Liver (tissue), 9 donors: ENCODE data around the gene CNOT3. TPM values are rescaled to one million over a fixed set of nuclear protein-coding genes. Genes with fewer than 3 reads are reported as not detected.
"Not testable (repeated sequence)": the region's sequence is repeated elsewhere in the genome, so short reads cannot be mapped to it uniquely, and the experiment has no call there.

ENCODE experiments used
- DNase-seq: peaks from one replicate; pipeline ENCODE4 v3.0.0-alpha.2; 2017; ENCODE audit warnings: low spot score
- H3K27ac ChIP-seq, 2 donors: one replicate each; pipeline ENCODE4 v1.7.0; 2013; ENCODE audit warnings: inconsistent platforms in 2 of 2, low read length in 2 of 2, control low read depth in 1 of 2, low read depth in 1 of 2, mild to moderate bottlenecking in 1 of 2
- H3K27me3 ChIP-seq, 4 donors: one replicate each; pipeline versions ENCODE4 v1.6.1 to v1.7.0; 2013; ENCODE audit warnings: low read length in 3 of 4, inconsistent platforms in 1 of 4, mild to moderate bottlenecking in 1 of 4, moderate library complexity in 1 of 4; ENCODE audit not compliant: control insufficient read depth in 4 of 4, insufficient read depth in 4 of 4
- H3K36me3 ChIP-seq, 4 donors: one replicate each; pipeline versions ENCODE4 v1.6.1 to v1.7.0; 2013; ENCODE audit warnings: low read length in 3 of 4, mild to moderate bottlenecking in 3 of 4, low read depth in 1 of 4, moderate library complexity in 1 of 4; ENCODE audit not compliant: control insufficient read depth in 4 of 4, insufficient read depth in 3 of 4
- H3K4me1 ChIP-seq, 4 donors: one replicate each; pipeline versions ENCODE4 v1.6.1 to v1.7.0; 2013; ENCODE audit warnings: low read length in 3 of 4, mild to moderate bottlenecking in 3 of 4, moderate library complexity in 1 of 4; ENCODE audit not compliant: control insufficient read depth in 4 of 4, insufficient read depth in 4 of 4
- H3K4me3 ChIP-seq, 3 donors: one replicate each; pipeline versions ENCODE4 v1.6.1 to v1.7.0; 2013; ENCODE audit warnings: low read length in 3 of 3, control low read depth in 1 of 3, low read depth in 1 of 3, mild to moderate bottlenecking in 1 of 3
- H3K9ac ChIP-seq, 2 donors: one replicate each; pipeline ENCODE4 v1.7.0; 2013; ENCODE audit warnings: low read length in 2 of 2, mild to moderate bottlenecking in 2 of 2, moderate library complexity in 2 of 2, control low read depth in 1 of 2, low read depth in 1 of 2
- H3K9me3 ChIP-seq, 4 donors: one replicate each; pipeline versions ENCODE4 v1.6.1 to v1.7.0; 2013; ENCODE audit warnings: low read length in 3 of 4; ENCODE audit not compliant: control insufficient read depth in 4 of 4
- ATF3 ChIP-seq: IDR thresholded peaks from 2 replicates; pipeline ENCODE4 v1.6.1; 2016; ENCODE audit warnings: antibody characterized with exemption
- CTCF ChIP-seq: fragments of 150-350 bp; IDR thresholded peaks from 2 replicates; pipeline ENCODE4 v1.5.1; 2017; ENCODE audit warnings: improper control_type of control experiment, low read depth, low read length; ENCODE audit not compliant: missing input control
- EGR1 ChIP-seq, 2 donors: IDR thresholded peaks; 2 replicates each; pipeline ENCODE4 v1.6.1; 2016 to 2018; ENCODE audit warnings: antibody characterized with exemption in 2 of 2, low read depth in 2 of 2
- FOXA1 ChIP-seq: IDR thresholded peaks from 2 replicates; pipeline ENCODE4 v1.6.1; 2016; ENCODE audit warnings: antibody characterized with exemption
- FOXA2 ChIP-seq: IDR thresholded peaks from 2 replicates; pipeline ENCODE4 v1.6.1; 2016; ENCODE audit warnings: antibody characterized with exemption
- GABPA ChIP-seq, 2 donors: IDR thresholded peaks in 1 of 2; conservative IDR thresholded peaks in 1 of 2; 2 replicates each; pipeline ENCODE4 v1.6.1; 2016; ENCODE audit warnings: antibody characterized with exemption in 2 of 2, mild to moderate bottlenecking in 1 of 2, moderate library complexity in 1 of 2
- HNF4G ChIP-seq: IDR thresholded peaks from 2 replicates; pipeline ENCODE4 v1.6.1; 2016; ENCODE audit warnings: antibody characterized with exemption
- NR2F2 ChIP-seq: IDR thresholded peaks from 2 replicates; pipeline ENCODE4 v1.6.1; 2016; ENCODE audit warnings: antibody characterized with exemption
- RXRA ChIP-seq, 2 donors: IDR thresholded peaks; 2 replicates each; pipeline ENCODE4 v1.6.1; 2017 to 2018; ENCODE audit warnings: antibody characterized with exemption in 2 of 2, mild to moderate bottlenecking in 1 of 2
- TAF1 ChIP-seq: conservative IDR thresholded peaks from 2 replicates; pipeline ENCODE4 v1.6.1; 2016; ENCODE audit warnings: antibody characterized with exemption, mild to moderate bottlenecking
- YY1 ChIP-seq: IDR thresholded peaks from 2 replicates; pipeline ENCODE4 v1.6.1; 2016; ENCODE audit warnings: antibody characterized with exemption, mild to moderate bottlenecking
- WGBS: extraction: QIAGEN DNeasy Blood & Tissue Kit; methylation state at CpG from one replicate; pipeline ENCODE4 v1.1.7; 2013; 5-methylcytosine and 5-hydroxymethylcytosine counted together
- polyA plus RNA-seq, 2 donors: library from polyadenylated mRNA; stranded (reverse) in 1 of 2; unstranded in 1 of 2; fragments of 200-250 nt in 1 of 2; fragments of >200 nt in 1 of 2; fragmentation: Nextera tagmentation in 1 of 2; extraction: Ambion mirVana in 1 of 2; gene quantifications; one replicate each; pipeline versions ENCODE4 v1.2.1 to v1.2.3, GENCODE V29; 2013 to 2015
- total RNA-seq, 2 donors: library from RNA; depleted of rRNA; stranded (reverse); fragments of >200 nt; gene quantifications; one replicate each; pipeline ENCODE4 v1.2.3, GENCODE V29; 2014
- TF ChIP-seq, protein P1 (sequence below): IDR thresholded peaks from 2 replicates; pipeline ENCODE4 v1.6.1; 2016; ENCODE audit warnings: antibody characterized with exemption
- donor health status: healthy.
- donor health status: healthy.
- donor health status: healthy.
- donor health status: healthy.
- donor health status: healthy.

CNOT3 gene
- total and polyA plus RNA-seq, 4 donors, result 3.7 to 13.0 (median 9.1) TPM

DNA sequence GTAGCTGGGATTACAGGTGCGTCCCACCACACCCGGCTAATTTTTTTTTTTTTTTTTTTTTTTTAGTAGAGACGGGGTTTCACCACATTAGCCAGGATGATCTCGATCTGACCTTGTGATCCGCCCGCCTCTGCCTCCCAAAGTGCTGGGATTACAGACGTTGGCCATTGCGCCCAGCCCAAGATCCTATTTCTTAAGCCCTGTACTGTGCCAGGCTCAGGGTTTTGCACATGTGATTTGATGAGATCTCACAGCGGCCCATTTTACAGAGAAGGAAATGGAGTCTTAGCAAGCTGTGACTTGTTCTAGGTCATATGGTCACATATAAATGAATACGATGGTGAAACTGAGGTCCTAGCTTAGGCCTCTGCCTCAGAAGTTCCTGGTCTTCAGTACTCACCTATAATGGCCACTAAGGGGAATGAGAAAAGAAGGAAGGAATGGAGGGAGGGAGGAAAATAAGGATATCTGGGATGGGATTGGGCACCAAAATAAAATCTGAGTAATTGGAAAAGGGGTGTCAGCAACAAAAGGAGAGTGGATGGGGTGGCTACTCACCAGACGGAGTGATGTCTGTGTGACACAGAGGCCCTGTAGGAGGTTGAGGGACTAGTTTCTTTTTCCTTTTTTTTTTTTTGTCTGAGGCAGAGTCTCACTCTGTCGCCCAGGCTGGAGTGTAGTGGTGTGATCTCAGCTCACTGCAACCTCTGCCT, 38.2 kb upstream of the CNOT3 start (continued):
- TF ChIP-seq CTCF (no peak), TAF1 (no peak), EGR1 (IDR thresholded peaks at IDR 0.05; ENCODE audit: low read depth in 2 of 2) (no peak), FOXA2 (no peak)
- TF ChIP-seq, protein P1, sequence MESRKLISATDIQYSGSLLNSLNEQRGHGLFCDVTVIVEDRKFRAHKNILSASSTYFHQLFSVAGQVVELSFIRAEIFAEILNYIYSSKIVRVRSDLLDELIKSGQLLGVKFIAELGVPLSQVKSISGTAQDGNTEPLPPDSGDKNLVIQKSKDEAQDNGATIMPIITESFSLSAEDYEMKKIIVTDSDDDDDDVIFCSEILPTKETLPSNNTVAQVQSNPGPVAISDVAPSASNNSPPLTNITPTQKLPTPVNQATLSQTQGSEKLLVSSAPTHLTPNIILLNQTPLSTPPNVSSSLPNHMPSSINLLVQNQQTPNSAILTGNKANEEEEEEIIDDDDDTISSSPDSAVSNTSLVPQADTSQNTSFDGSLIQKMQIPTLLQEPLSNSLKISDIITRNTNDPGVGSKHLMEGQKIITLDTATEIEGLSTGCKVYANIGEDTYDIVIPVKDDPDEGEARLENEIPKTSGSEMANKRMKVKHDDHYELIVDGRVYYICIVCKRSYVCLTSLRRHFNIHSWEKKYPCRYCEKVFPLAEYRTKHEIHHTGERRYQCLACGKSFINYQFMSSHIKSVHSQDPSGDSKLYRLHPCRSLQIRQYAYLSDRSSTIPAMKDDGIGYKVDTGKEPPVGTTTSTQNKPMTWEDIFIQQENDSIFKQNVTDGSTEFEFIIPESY, result no peak

DNA sequence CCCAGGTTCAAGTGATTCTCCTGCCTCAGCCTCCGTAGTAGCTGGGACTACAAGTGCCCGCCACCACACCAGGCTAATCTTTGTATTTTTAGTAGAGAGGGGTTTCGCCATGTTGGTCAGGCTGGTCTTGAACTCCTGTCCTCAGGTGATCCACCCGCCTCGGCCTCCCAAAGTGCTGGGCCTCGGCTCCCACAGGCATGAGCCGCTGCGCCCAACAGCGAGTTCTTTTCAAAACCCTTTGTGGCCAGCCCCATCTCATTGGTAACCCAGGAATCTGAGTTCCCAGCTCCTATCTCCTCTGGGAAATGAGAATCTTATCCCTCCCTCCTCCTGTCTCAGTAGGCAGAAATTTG, 37.7 kb upstream of the CNOT3 start:
- H3K4me1 ChIP-seq, result peaks cover 5 to 21% (median 13%) of the 10 kb centered on the region in 4 donors
- 74% methylated on average over 9 of the region's 9 CpGs for WGBS
- H3K9me3 ChIP-seq, H3K4me3 ChIP-seq, H3K27ac ChIP-seq, H3K27me3 ChIP-seq, DNase-seq, H3K36me3 ChIP-seq, H3K9ac ChIP-seq: not testable (repeated sequence)

DNA sequence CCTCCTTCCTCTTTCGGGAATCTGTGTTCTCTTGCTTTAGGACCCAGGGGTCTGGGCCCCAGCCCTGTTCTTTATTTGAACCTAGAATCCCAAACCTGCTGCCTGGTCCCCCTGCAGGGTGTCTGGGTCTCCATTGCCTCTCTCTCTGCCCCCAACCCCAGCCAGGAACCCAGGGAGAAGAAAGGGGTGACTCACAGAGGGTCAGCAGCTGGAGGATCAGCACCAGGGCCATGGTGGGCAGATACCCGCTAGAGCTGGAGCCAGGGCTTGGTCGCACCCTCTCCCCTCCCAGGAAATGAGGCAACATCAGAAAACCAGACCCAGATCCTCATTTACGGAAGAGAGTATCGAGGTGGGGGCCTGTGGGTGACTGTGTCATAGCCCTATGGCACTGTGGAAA, 37.0 kb upstream of the CNOT3 start, which contains the start of gene OSCAR:
Gene OSCAR, minus strand, starts transcription at position 243 of the 400 bp plus-strand sequence. Its CDS starts 11 bp downstream, at position 232.
- H3K4me3 ChIP-seq, result no peak within 1 kb of the TSS
- no peaks in the 10 kb centered on the region for H3K27me3 ChIP-seq
- peak within 1 kb of the TSS in 1 of 2 donors; percentile 47 for H3K9ac ChIP-seq
- peak within 1 kb of the TSS in 1 of 2 donors; percentile 0 for H3K27ac ChIP-seq
- no peak for TF ChIP-seq NR2F2
- no peak for TF ChIP-seq GABPA (IDR thresholded peaks at IDR 0.05 in 1 of 2, conservative IDR thresholded peaks at IDR 0.05 in 1 of 2)
- no peak for TF ChIP-seq ATF3
- no peak for TF ChIP-seq FOXA1
- TF ChIP-seq FOXA2, result no peak
- TF ChIP-seq HNF4G, result no peak
- no peak for TF ChIP-seq YY1
- no peak for TF ChIP-seq RXRA (IDR thresholded peaks at IDR 0.05)
- TF ChIP-seq, protein P1, result no peak
- TF ChIP-seq CTCF, result no peak
- peaks cover 5 to 24% (median 12%) of the 10 kb centered on the region in 4 donors for H3K4me1 ChIP-seq
- 55% methylated on average over 5 of the region's 5 CpGs for WGBS
- no peaks in the 10 kb centered on the region for H3K9me3 ChIP-seq
- DNase-seq, result no peak
- H3K36me3 ChIP-seq, result peaks cover 0 to under 1% (median under 1%) of the 10 kb centered on the region in 4 donors
